Stimulated activated CD8-positive, alpha-beta memory T cell treated with anti-CD3 and anti-CD28 coated beads, Interleukin-12 subunit alpha, Interleukin-12 subunit beta, amount 100 ng/mL, for 4 hours (primary cell): ENCODE results near the gene RPUSD2.
"Not testable (repeated sequence)": the region's sequence is repeated elsewhere in the genome, so short reads cannot be mapped to it uniquely, and the experiment has no call there.

Source experiments
- DNase-seq: peaks from one replicate; pipeline ENCODE4 v3.0.0-alpha.2; 2020; ENCODE audit warnings: low read depth

RPUSD2 gene

DNA sequence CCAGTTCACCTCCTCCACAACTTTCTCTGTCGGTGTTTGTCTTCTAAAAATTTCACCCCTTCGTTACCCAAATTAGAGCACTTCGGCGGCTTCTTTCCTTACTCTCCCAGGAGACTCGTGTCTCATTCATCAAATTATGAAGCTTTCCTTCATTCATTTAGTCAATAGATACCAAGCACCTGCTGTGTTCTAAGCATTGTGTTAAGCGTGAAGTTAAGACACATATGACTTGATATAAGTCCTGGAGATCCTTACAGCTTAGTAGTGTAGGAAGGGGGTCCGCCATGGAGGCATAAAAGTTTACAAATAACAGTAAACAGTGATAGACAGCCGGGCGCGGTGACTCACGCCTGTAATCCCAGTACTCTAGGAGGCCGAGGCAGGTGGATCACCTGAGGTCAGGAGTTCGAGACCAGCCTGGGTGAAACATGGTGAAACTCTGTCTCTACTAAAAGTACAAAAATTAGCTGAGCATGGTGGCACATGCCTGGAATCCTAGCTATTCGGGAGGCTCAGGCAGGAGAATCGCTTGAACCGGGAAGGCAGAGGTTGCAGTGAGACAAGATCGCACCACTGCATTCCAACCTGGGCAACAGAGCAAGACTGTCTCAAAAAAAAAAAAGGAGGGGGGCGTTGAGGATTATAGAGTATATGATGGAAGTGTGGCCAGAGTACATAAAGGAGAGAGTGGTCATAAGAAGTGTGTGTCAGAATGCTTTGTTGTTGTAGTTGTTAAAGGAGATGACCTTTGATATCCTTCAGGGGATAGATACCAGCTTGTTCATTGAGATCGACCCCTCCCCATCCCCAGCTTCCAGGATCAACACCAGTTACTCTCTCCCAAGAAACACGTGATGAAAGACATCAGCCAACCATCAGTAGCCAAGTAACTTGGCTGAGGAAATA lies 3.5 kb upstream of the RPUSD2 start:
- no peak for DNase-seq

DNA sequence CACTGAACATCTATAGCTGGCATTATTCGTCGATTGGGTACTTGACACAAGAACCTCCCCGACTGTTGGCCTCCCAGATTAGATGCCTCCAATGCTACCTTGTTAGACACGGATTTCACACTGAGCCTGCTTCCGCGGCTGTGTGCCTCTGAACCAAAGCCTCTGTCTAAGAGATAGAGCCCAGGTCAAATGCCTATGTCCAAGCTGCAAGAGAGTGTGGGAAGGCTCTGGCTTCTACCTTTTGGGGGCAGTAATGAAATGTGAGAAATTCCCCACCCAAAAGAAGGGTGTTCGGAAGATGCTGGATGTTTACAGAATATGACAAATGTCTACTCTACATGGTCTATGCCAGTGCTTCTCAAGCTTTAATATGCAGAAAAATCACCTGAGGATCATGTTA lies 2.0 kb upstream of the RPUSD2 start:
- no peak for DNase-seq

- DNase-seq: no peak
These were observed 6.0 kb downstream of the RPUSD2 start for GRCh38 chr15:40575113-40575512.

DNA sequence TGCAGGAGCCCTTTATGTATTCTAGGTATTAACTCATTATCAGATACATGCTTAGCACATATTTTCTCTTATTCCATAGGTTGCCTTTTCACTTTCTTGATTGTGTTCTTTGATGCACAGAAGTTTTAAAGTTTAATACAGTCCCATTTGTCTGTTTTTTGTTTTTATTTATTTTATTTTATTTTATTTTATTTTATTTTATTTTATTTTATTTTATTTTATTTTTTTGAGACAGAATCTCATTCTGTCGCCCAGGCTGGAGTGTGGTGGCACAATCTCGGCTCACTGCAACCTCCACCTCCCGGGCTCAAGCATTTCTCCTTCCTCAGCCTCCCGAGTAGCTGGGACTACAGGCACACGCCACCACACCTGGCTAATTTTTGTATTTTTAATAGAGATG lies 7.8 kb downstream of the RPUSD2 start:
- DNase-seq: not testable (repeated sequence)

DNA sequence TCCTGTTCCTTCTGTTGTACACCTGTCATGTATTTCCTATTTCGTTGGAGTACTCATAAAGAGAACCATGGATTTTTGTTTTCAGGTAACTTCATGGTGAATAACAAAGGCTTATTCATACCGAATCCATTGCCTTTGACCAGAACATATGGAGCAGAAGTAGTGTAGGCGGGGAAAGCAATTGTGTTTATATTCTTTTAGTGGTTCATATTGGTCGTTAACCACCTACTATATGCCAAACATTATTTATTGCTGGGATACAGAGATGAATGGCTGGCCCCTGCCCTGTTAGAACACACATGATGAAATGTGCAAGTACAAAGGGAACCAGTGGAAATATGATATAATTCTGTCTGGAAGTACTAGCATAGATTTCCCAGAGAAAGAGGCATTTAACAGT lies 9.8 kb downstream of the RPUSD2 start:
- no peak for DNase-seq

- DNase-seq: not testable (repeated sequence)
These were observed 12.7 kb downstream of the RPUSD2 start for GRCh38 chr15:40581796-40582195.

DNA sequence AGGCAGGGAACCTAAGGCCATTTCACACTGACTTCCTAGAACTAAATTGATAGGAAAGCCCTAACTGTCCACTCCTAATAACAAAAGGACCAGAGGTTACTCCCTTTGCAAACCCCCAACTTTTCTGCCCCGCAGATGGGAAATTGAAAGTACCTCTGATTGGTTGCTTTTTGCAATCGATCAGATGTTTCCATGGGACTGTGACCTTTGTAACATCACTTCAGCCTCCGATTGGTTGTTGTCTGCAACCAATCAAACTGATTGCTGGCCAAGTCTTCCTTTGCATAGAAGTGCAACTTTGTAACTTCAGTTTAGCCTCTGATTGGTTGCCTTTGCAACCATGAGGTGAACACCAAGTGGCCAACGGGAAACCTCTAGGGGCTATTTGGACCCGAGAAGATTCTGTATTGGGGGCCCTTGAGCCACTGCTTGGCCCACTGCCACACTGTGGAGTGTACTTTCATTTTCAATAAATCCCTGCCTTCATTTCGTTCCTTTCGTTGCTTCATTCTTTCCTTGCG lies 13.7 kb downstream of the RPUSD2 start:
- no peak for DNase-seq

GRCh38 chr15:40584191-40584590 lies 15.1 kb downstream of the RPUSD2 start:
- no peak for DNase-seq

GRCh38 chr15:40590667-40591050 lies 21.6 kb downstream of the RPUSD2 start:
- DNase-seq: no peak

DNA sequence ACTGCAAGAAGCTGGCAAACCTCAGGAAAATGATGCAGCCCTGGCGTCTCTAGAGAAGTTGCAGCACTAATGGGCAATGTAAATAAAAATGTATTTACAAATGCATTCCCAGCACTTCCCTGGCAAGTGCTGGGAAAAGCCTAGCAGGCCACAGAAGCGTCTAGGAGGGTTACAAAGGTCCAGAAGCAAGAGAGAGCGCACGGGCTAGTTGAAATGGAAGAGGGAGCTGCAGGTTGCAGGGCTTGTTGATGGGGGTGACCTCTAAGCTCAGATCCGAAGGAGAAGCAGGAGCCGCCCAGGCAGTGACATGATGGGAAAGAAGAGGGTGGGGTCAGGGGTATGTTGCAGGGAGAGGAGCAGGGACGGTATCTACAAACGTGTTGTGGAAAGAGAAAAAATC lies 22.3 kb downstream of the RPUSD2 start:
- no peak for DNase-seq

GRCh38 chr15:40593165-40593564 lies 24.1 kb downstream of the RPUSD2 start:
- DNase-seq: no peak

DNA sequence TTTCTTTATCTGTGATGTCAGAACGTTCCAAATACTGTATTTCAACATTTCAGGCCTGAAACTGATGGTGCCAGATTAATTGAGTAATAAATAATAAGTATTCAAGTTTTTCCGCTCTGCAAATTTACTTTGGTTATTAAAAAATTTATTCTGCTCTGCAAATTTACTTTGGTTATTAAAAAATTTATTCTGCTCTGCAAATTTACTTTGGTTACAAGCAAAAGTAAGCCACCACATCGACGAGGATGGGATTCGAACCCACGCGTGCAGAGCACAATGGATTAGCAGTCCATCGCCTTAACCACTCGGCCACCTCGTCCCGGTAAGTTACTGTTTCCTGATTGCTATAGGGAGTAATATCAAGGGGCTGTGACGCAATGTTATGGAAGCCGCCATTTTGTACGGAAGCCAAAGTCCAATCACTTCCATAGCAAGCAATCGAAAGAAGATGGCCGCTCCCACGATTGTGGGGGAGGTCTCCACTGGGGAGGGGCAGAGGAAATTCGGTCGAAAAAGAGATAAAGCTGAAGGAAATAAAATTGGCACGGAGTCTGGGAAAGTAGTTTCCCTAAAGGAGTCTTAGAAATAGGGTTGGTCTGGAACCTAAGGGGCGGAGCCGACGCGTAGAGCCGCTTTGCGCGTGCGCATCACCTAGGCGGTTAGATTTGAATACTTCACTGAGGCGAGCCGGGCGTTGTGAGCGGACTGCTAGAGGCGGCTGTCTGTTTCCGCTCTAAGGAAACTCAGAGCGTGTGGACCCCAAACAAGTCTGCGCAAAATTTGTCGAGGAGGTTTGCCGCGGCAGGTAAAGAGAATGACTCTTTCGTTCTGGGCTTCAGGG lies 24.7 kb downstream of the RPUSD2 start, which contains the start of gene KNL1:
Gene KNL1, plus strand, starts transcription at position 662 of the 841 bp plus-strand sequence. CDS start 8,683 bp downstream, outside the sequence.
- peak; percentile 77 for DNase-seq

DNA sequence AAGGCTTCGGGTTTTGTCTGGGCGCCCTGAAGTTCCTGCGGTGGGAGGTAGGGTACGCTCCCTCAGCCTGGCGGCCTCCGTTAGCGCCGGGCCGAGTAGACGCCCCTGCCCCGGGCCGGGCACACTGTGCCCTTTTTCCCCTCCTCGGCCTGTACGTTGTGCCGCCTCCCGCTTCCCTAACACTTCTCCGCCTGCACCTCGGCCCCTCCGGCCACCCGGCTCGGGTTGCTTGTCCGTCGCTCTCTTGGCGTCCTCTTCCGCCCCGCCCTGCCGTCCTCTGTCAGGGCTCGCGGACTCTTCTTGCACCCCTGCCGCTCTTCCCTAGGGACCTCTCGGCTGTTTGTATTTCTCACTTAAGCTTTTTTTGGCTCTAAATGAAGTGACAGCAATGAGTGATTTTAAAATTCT lies 25.3 kb downstream of the RPUSD2 start:
- peak; percentile 15 for DNase-seq

DNA sequence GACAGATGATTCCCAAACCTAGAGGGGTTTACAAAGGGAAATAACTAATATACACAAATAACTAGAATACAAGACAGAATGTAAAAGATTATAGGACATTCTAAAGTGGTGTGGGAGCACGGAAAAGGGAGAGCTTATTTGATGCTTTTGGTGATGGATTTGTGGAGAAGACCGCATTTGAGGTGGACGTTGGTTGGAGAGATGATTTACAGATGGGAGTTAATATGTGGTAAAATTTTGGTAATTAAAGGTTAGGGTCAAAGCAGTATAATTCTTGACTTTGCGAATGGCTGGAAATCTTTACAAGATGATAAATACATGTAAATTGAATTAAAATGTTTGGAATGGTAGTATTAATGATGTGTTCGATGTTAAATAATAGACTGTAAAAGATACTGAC lies 26.1 kb downstream of the RPUSD2 start:
- DNase-seq: no peak

DNA sequence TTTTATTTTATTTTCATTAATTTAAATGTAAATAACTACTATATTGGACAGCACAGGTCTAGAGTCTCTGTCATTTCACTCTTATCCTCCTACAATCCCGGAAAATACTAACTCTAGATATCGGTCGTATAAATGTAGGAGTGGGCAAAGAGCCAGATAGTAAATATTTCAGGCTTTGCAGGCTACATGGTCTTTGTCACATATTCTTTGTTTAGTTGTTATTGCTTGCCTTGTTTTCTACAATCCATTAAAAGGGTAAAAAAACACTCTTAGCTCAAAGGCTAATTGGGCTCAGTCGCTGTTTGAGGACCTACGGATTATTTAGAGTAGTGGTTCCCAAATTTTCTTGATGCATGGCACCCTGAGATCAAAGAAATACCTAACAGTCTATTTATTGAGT lies 26.7 kb downstream of the RPUSD2 start:
- DNase-seq: no peak

GRCh38 chr15:40597024-40597423 lies 27.9 kb downstream of the RPUSD2 start:
- no peak for DNase-seq

DNA sequence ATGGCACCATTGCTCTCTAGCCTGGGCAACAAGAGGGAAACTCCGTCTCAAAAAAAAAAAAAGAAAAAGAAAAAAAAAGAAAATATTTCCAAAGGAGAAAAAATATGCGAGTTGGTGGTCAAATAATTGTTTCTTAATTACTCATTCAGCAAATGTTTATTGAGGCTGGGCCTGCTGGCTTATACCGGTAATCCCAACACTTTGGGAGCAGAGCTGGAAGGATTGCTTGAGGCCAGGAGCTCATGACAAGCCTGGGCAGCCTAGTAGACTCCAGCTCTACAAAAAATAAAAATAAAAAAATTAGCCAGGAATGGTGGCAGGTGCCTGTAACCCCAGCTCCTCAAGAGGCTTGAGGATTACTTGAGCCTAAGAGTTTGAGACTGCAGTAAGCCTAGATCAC lies 29.0 kb downstream of the RPUSD2 start:
- no peak for DNase-seq

- DNase-seq: no peak
These were observed 29.6 kb downstream of the RPUSD2 start for GRCh38 chr15:40598672-40599071.

DNA sequence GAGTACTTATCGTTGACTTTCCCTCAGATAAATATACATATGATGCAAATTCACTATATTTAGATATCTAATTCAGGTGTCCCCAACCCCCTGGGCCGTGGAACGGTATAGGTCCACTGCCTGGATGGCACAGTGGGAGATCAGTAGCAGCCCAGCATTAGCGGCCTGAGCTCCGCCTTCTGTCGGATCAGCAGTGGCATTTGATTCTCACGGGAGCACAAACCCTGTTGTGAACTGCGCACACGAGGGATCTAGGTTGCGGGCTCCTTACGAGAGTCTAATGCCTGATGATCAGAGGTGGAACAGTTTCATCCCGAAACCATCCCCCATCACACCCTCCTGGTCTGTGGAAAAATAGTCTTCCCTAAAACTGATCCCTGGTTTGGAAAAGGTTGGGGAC lies 31.9 kb downstream of the RPUSD2 start:
- DNase-seq: no peak

DNA sequence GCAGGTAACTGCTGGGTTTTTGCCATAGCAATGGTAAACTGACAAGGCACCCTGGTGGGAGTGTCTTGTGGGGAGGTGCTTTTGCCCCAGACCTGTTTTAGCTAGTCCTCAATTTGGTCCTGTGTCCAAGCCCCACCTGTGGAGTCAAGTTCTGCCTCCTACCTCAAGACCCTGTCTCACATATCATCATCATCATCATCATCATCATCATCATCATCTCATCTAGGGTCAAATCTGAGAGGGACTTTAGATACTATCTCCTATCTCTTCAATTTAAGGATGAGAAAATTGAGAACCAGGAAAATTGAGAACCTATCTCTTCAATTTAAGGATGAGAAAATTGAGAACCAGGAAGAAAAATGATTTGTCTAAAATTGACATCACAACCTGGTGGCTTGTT lies 34.8 kb downstream of the RPUSD2 start:
- DNase-seq: no peak

GRCh38 chr15:40613080-40613479 lies 44.0 kb downstream of the RPUSD2 start:
- DNase-seq: no peak

- DNase-seq: no peak
These were observed 48.9 kb downstream of the RPUSD2 start for GRCh38 chr15:40618023-40618422.

- no peak for DNase-seq
These were observed 49.8 kb downstream of the RPUSD2 start for GRCh38 chr15:40618906-40619305.
